ENCODE results near the gene CCDC33.

- TF ChIP-seq POLR2A (IDR thresholded peaks at IDR 0.05): no peak
- TF ChIP-seq CTCF (IDR thresholded peaks at IDR 0.05): no peak
Observed at GRCh38 chr15:74333093-74333492, 97.0 kb downstream of the CCDC33 start.
